Pons (tissue), 1 donor: ENCODE data around the gene PROX2.

Experiments
- DNase-seq: peaks from one replicate; pipeline ENCODE4 v3.0.0-alpha.2; 2016; ENCODE audit warnings: low spot score

The PROX2 gene

GRCh38 chr14:74841230-74842207, 34.4 kb downstream of the PROX2 start:
- DNase-seq, result no peak

GRCh38 chr14:74840603-74841030, 35.3 kb downstream of the PROX2 start:
- DNase-seq, result no peak

- DNase-seq, result no peak
Measured at GRCh38 chr14:74838166-74838565, 37.8 kb downstream of the PROX2 start.

- DNase-seq, result no peak
Measured at GRCh38 chr14:74836251-74836960, 39.5 kb downstream of the PROX2 start.

GRCh38 chr14:74835645-74836250, 40.2 kb downstream of the PROX2 start:
- no peak for DNase-seq

GRCh38 chr14:74834692-74835392, 41.1 kb downstream of the PROX2 start:
- no peak for DNase-seq

- DNase-seq, result no peak
Measured at GRCh38 chr14:74832849-74833248, 43.1 kb downstream of the PROX2 start.

- no peak for DNase-seq
Measured at GRCh38 chr14:74829251-74829650, 46.7 kb downstream of the PROX2 start.

GRCh38 chr14:74826574-74826973, 49.4 kb downstream of the PROX2 start:
- no peak for DNase-seq
